ENCODE results near the gene GTF2IRD1.
"Not testable (repeated sequence)": the region's sequence is repeated elsewhere in the genome, so short reads cannot be mapped to it uniquely, and the experiment has no call there.

GTF2IRD1 gene

GRCh38 chr7:74489997-74490945, 36.6 kb downstream of the GTF2IRD1 start:
- no peak for DNase-seq (ENCODE audit: low spot score)

GRCh38 chr7:74491490-74491889, 37.8 kb downstream of the GTF2IRD1 start:
- DNase-seq (ENCODE audit: low spot score), result not testable (repeated sequence)

DNA sequence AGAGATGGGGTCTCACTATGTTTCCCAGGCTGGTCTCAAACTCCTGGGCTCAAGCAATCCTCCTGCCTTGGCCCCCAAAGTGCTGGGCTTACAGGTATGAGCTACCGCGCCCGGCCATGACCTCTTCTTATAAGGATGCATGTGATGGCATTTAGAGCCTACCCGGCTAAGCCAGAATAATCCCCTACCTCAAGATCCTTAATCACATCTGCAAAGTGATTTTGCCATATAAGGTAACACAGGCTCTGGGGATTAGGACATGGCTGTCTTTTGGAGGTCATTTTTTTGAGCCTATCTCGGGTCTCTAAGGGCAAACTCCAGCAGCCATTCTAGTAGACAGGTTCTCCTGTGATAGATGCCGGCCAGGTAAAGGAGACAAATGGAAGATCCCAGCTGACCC, 39.6 kb downstream of the GTF2IRD1 start:
- no peak for DNase-seq (ENCODE audit: low spot score)

- no peak for DNase-seq (ENCODE audit: low spot score)
Observed at GRCh38 chr7:74494076-74494548, 40.4 kb downstream of the GTF2IRD1 start.

DNA sequence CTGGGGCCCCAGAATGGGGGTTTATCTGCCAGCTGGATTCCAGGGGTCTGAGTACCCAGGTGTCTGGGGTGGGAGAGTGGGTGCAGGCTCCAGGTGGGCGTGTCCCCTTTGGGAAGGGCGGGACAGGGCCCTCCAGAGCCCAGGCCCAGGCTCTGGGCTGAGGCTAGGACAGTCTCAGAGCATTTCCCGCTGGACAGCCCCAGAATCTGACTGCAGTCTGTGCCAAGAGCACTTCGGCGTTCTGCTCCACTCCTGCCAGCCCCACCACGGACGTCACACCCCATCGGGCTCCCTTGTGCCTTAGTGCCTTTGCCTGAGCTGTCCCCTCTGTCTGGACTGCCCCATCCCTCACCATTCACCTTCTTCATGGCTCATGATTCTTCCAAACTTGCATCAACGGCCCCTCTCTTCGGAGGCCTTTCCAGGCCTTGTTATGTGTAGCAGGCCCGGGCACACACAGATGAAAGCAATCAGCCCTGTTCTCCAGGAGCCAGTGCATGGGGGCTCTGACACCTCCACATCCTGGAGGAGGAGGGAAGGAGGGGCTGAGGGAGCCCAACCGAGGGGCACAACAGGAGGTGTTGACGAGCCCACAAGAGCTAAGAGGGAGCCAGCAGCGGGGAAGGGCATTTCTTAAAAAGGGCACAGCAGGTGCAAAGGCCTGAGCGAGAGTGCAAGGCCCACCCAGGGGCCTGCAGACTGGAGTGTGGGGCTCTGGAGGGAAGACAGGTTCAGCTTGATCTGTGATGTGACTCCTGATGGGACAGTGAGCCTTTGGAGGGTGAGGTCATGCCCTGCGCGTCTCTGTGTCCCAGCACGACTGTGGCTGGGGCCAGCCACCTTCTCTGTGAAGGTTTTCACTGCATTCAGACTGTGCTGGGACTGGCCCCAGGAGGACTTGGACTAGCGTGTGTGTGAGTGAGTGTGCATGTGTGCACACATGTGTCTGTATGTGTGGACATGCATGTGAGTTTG, 41.7 kb downstream of the GTF2IRD1 start:
- no peak for DNase-seq (ENCODE audit: low spot score)

GRCh38 chr7:74496272-74496671, 42.6 kb downstream of the GTF2IRD1 start:
- no peak for DNase-seq (ENCODE audit: low spot score)

DNA sequence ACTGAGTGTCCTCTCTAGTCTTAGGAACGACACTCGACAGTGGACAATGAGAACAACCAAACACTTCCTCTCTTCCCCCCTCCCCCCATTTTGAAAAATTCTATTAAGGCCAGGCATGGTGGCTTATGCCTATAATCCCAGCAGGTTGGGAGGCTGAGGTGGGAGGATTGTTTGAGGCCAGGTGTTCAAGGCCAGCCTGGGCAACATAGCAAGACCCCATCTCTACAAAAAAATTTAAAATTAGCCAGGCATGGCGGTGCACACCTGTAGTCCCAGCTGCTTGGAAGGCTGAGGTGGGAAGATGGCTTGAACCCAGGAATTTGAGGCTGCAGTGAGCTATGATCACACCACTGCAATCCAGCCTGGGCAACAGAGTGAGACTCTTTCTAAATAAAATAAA, 43.1 kb downstream of the GTF2IRD1 start:
- DNase-seq (ENCODE audit: low spot score), result not testable (repeated sequence)

GRCh38 chr7:74498354-74498753, 44.6 kb downstream of the GTF2IRD1 start:
- DNase-seq (ENCODE audit: low spot score), result no peak

DNA sequence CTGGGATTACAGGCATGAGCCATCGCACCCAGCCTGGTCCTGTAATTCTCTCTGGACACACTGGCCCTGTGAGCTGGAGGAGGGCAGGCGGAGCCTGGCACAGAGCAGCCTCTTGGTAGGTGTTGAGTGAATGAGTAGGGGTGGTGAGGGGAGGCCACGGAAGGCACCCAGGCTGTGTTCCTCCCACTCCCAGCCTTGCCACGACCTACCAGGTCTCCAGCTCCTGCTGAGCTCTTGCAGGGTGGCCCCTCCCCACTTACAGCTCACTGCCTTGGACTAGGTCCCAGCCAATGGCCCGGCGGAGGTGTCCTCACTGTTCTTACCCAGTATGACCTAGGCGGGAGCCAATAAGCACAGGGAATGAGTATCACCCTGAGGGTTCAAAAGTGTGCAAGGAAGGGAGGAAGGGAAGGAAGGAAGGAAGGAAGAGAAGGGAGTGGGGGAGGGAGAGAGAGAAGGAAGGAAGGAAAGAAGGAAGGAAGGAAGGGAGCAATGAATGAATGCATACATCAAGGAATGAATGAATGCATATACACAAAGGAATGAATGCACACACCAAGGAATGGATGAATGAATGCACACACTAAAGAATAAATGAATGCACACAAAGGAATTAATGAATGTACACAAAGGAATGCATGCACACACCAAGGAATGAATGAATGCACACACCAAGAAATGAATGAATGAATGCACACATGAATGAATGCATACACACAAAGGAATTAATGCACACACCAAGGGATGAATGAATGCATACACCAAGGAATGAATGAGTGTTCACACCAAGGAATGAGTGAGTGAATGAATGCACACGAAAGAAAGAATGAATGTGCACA, 45.5 kb downstream of the GTF2IRD1 start:
- DNase-seq (ENCODE audit: low spot score), result no peak

- no peak for DNase-seq (ENCODE audit: low spot score)
Observed at GRCh38 chr7:74499835-74500388, 46.2 kb downstream of the GTF2IRD1 start.

- no peak for DNase-seq (ENCODE audit: low spot score)
Observed at GRCh38 chr7:74501298-74501697, 47.6 kb downstream of the GTF2IRD1 start.

DNA sequence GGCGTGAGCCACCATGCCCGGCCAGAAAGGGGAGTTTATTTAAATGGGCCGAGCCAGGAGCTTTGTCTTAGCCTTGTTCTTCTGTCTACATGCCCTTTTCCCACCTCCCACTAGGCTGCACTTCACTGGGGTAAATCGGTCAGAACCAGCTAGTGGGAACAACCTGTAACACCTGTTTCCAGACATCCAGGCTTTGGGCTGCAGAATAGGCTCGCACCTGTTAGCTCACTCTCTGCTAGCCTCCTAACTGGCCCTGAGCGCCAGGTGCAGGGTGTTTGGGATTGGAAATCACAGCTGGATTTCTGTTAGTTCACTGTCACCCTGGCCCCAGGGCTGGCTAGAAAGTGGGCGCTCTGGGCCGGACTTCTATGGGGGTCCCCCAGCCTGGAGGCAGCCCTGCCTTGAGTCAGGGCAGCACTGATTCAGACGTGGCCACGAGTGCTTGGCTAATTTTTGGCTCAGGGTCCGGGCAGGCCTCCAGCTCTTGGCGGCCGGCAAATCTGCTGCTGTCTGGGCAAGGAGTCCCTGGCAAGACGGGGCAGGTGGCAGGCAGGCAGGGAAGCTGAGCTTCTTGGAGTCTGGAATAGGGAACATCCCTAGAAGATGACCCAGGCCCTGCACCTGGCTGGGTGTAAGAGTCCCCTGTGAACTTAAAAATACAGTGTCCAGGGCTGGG, 48.6 kb downstream of the GTF2IRD1 start:
- DNase-seq (ENCODE audit: low spot score), result no peak

GRCh38 chr7:74503061-74503460, 49.4 kb downstream of the GTF2IRD1 start:
- DNase-seq (ENCODE audit: low spot score), result no peak

DNA sequence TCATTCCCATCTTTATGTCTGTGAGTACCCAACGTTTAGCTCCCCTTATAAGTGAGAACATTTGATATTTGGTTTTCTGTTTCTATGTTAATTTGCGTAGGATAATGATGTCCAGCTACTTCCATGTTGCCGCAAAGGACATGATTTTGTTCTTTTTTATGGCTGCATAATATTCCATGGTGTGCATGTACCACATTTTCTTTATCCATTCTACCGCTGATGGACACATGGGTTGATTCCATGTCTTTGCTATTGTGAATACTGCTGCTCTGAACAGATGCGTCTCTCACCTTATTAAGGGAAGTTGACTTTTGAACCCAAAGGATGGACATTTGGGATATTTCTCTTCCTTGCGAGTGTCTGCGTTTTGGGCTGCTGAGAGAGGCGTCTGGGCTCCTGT, 50.2 kb downstream of the GTF2IRD1 start:
- DNase-seq (ENCODE audit: low spot score), result no peak

DNA sequence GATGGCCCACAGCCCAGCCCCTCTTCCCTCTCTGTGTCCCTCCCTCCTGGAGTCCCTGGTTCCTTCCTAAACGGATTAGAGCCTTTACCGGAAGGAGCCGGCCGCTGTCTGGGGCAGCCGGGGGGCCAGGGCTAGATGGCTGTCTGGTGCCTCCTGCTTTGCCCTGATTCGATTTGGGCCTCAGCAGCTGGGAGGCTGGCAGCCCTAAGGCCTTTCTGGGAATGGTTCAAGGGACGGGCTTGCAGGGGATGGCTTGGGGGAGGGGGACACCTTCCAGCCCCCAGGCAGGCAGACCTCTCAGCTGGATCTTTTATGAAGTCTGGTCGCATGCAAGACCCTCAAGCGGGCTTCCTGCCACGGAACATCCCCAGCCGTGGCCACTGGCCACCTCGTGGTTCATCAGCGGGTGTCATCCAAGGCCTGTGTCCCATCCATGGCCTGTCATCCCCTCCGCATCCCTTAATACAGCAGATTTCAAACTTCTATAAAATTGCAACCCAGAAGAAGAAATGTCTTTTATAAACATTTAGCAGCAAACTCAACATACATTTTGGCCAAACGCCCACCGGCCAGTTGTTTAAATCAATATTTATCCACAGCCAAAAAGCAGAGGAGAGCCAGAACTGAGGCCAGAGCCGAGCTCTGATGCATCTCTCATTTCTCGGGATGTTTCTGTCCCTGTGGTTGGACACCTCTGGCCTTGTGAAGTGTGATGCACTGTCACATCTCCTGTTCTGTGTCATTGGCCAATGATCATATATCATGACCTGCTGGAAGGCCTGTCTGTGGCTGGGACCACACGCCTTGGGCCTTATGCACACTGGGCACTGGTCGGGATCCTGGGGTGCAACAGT, 52.0 kb downstream of the GTF2IRD1 start:
- no peak for DNase-seq (ENCODE audit: low spot score)

- no peak for DNase-seq (ENCODE audit: low spot score)
Observed at GRCh38 chr7:74506325-74506724, 52.6 kb downstream of the GTF2IRD1 start.

DNA sequence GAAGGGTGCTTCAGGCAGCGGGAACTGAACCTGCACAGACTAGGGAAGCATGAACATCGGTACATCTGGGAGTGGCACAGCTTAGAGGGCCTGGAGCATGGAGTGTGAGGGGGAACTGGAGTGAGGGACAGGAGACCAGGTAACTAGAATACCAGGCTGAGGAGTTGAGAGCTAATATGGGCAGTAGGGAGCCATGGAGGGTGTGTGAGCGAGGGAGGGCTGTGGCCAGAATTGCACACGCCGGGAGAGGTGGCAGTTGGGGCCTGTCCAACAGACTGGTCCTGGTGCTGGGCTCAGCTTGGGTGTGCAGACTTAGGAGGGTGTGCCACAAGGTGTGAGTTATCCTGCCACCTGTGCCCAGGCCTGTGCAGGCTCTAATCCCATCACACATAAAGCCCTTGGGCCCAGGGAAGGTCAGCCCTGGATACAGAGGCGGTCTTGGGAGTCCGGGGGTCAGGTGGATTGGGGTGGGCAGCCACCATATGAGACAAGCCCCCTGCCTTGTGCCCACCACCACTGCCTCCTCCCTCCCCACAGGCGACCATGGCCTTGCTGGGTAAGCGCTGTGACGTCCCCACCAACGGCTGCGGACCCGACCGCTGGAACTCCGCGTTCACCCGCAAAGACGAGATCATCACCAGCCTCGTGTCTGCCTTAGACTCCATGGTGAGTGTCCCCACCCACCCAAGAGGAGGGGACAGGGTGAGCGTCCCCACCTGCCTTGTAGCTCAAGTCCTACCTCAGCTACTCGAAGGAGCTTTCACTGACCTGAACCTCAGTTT, 54.0 kb downstream of the GTF2IRD1 start:
- DNase-seq (ENCODE audit: low spot score), result no peak

- not testable (repeated sequence) for DNase-seq (ENCODE audit: low spot score)
Observed at GRCh38 chr7:74509453-74509852, 55.7 kb downstream of the GTF2IRD1 start.

- DNase-seq (ENCODE audit: low spot score), result no peak
Observed at GRCh38 chr7:74511345-74511744, 57.6 kb downstream of the GTF2IRD1 start.

Data from kidney capillary endothelial cell (primary cell).